OCI-LY7 (cell line): Measurements from ENCODE around the gene SLC39A6. TPM values are rescaled to one million over a fixed set of nuclear protein-coding genes. Genes with fewer than 3 reads are reported as not detected.

ENCODE experiments used
- BruUV-seq: library from RNA; stranded (reverse); fragments of 400-500 nt; replicated peaks from 2 replicates; lab custom pipeline; 2021; lab: Mats Ljungman, UMichigan
- CTCF ChIA-PET: fragments of 300-600 bp; sonication (Branson Sonifier 250); formaldehyde crosslinking; loops from one replicate; lab custom pipeline; 2022; ENCODE audit warnings: antibody characterized with exemption; ENCODE audit not compliant: unreplicated experiment; lab: Charles Lee
- POLR2A ChIA-PET: fragments of 300-600 bp; sonication (Branson Sonifier 250); formaldehyde crosslinking; loops from one replicate; lab custom pipeline; 2022; ENCODE audit warnings: antibody characterized with exemption; lab: Charles Lee
- DNase-seq: peaks from one replicate; pipeline ENCODE4 v3.0.0-alpha.2; 2015; ENCODE audit warnings: low spot score
- H2AFZ ChIP-seq: fragments of 200-600 bp; sonication (generic), shearing (Covaris generic); 2 replicates; pipeline ENCODE4 v1.6.1; 2014; ENCODE audit warnings: mild to moderate bottlenecking, antibody characterized with exemption, low read length, moderate library complexity
- H3K27ac ChIP-seq: fragments of 200-600 bp; sonication (generic); 2 replicates; pipeline ENCODE4 v1.5.1; 2014; ENCODE audit warnings: mixed run types, low read depth, mild to moderate bottlenecking, moderate library complexity, low read length, inconsistent platforms; ENCODE audit not compliant: poor library complexity, severe bottlenecking
- H3K36me3 ChIP-seq: fragments of 200-600 bp; sonication (generic); 2 replicates; pipeline ENCODE4 v1.6.1; 2014; ENCODE audit warnings: mild to moderate bottlenecking, antibody characterized with exemption, low read length, moderate library complexity, mixed read lengths; ENCODE audit not compliant: insufficient read depth
- H3K4me1 ChIP-seq: fragments of 200-600 bp; sonication (generic); 2 replicates; pipeline ENCODE4 v1.5.1; 2014; ENCODE audit warnings: mild to moderate bottlenecking, low read length; ENCODE audit not compliant: insufficient read depth, poor library complexity, severe bottlenecking
- H3K4me2 ChIP-seq: fragments of 200-600 bp; sonication (generic); 2 replicates; pipeline ENCODE4 v1.6.1; 2014; ENCODE audit warnings: mild to moderate bottlenecking, low read length
- H3K4me3 ChIP-seq: fragments of 200-600 bp; sonication (generic); 2 replicates; pipeline ENCODE4 v1.5.1; 2014; ENCODE audit warnings: mild to moderate bottlenecking, low read depth, low read length; ENCODE audit not compliant: poor library complexity, severe bottlenecking
- H3K79me2 ChIP-seq: fragments of 200-600 bp; sonication (generic); 2 replicates; pipeline ENCODE4 v1.6.1; 2016; ENCODE audit warnings: low read depth, mild to moderate bottlenecking, low read length, moderate library complexity, mixed read lengths; ENCODE audit not compliant: insufficient read depth
- H3K9me2 ChIP-seq: fragments of 200-600 bp; sonication (generic); 2 replicates; pipeline ENCODE4 v1.6.1; 2016; ENCODE audit warnings: mild to moderate bottlenecking, low read length, mixed read lengths; ENCODE audit not compliant: insufficient read depth
- H3K9me3 ChIP-seq: fragments of 200-600 bp; sonication (generic); 2 replicates; pipeline ENCODE4 v1.6.1; 2014; ENCODE audit warnings: mild to moderate bottlenecking, mixed run types, low read length, mixed read lengths
- H4K20me1 ChIP-seq: fragments of 200-600 bp; sonication (generic); 2 replicates; pipeline ENCODE4 v1.6.1; 2014; ENCODE audit warnings: mild to moderate bottlenecking, antibody characterized with exemption, low read length, moderate library complexity, mixed read lengths; ENCODE audit not compliant: insufficient read depth
- CTCF ChIP-seq: fragments of 200-600 bp; sonication (generic); conservative IDR thresholded peaks from 2 replicates; pipeline ENCODE4 v1.5.1; 2014; ENCODE audit warnings: mild to moderate bottlenecking, antibody characterized with exemption, low read length, moderate library complexity, mixed read lengths
- EZH2phosphoT487 ChIP-seq: fragments of 200-600 bp; sonication (generic); IDR thresholded peaks from 2 replicates; pipeline ENCODE4 v1.6.1; 2018; ENCODE audit warnings: low read depth, borderline replicate concordance, mild to moderate bottlenecking, mixed run types, antibody characterized with exemption, low read length, moderate library complexity, mixed read lengths
- intact Hi-C: fragments of 100-400 bp; cut with micrococcal nuclease; formaldehyde crosslinking; loops from one replicate; pipeline ENCODE4 v1.10.0; 2022; ENCODE audit not compliant: unreplicated experiment
- total RNA-seq, 2 experiments: library from RNA; depleted of rRNA in 1 of 2; stranded (reverse); fragments of >200 nt in 1 of 2; shearing (Covaris generic) in 1 of 2; gene quantifications; 2 replicates each; pipeline ENCODE4 v1.2.3, GENCODE V29; 2014 to 2022

Gene SLC39A6
- total RNA-seq, 2 experiments from 2014 or later, result 11.2 to 14.7 TPM

GRCh38 chr18:36162981-36163380 lies 33.8 kb upstream of the SLC39A6 start:
- no peak overlapping the region for H3K4me2 ChIP-seq
- H3K36me3 ChIP-seq, result peaks cover 89% of the 10 kb centered on the region
- CTCF ChIA-PET, result no interaction called here
- intact Hi-C loops, result no loop called here
- POLR2A ChIA-PET, result interaction anchor here (1.6 kb wide), 1 partner anchor 13 kb away, joined by 6 read pairs; no protein-coding TSS in a partner anchor
- H3K4me1 ChIP-seq, result peaks cover 6% of the 10 kb centered on the region
- TF ChIP-seq EZH2phosphoT487, result no peak
- no peak for TF ChIP-seq CTCF
- H2AFZ ChIP-seq, result no peak overlapping the region
- no peak for DNase-seq
- no peaks in the 10 kb centered on the region for H4K20me1 ChIP-seq
- no peaks in the 10 kb centered on the region for H3K9me2 ChIP-seq
- no TSS peak for BruUV-seq
- no peak overlapping the region for H3K4me3 ChIP-seq
- no peaks in the 10 kb centered on the region for H3K9me3 ChIP-seq
- no peak overlapping the region for H3K27ac ChIP-seq
- H3K79me2 ChIP-seq, result no peaks in the 10 kb centered on the region

- Histone ChIP-seq H3K4me1 (peaks cover 6% of the 10 kb centered on the region), H3K4me2 (no peak overlapping the region), H3K9me2 (no peaks in the 10 kb centered on the region), H3K9me3 (no peaks in the 10 kb centered on the region), H3K4me3 (no peak overlapping the region), H3K36me3 (peaks cover 93% of the 10 kb centered on the region), H3K79me2 (no peaks in the 10 kb centered on the region), H3K27ac (no peak overlapping the region), H4K20me1 (no peaks in the 10 kb centered on the region), H2AFZ (no peak overlapping the region)
- TF ChIP-seq CTCF (no peak), EZH2phosphoT487 (no peak)
- CTCF ChIA-PET, result no interaction called here
- intact Hi-C loops, result no loop called here
- no TSS peak for BruUV-seq
- POLR2A ChIA-PET, result interaction anchor here (0.7 to 1.3 kb wide), 2 partner anchors 11 to 32 kb away, joined by 6 read pairs; no protein-coding TSS in a partner anchor
- DNase-seq, result no peak
Measured at GRCh38 chr18:36160959-36161371, 31.8 kb upstream of the SLC39A6 start.

GRCh38 chr18:36158266-36158867 lies 29.2 kb upstream of the SLC39A6 start:
- no peak for DNase-seq
- peaks cover 83% of the 10 kb centered on the region for H3K36me3 ChIP-seq
- H3K79me2 ChIP-seq, result no peaks in the 10 kb centered on the region
- no peak overlapping the region for H3K27ac ChIP-seq
- intact Hi-C loops, result no loop called here
- ChIA-PET CTCF (no interaction called here), POLR2A (interaction anchor here (0.8 to 3.5 kb wide), 3 partner anchors 9 to 645 kb away, joined by 3 to 12 read pairs (median 7); no protein-coding TSS in a partner anchor)
- no peak overlapping the region for H3K4me3 ChIP-seq
- no peaks in the 10 kb centered on the region for H4K20me1 ChIP-seq
- peaks cover 6% of the 10 kb centered on the region for H3K4me1 ChIP-seq
- no peaks in the 10 kb centered on the region for H3K9me3 ChIP-seq
- TF ChIP-seq EZH2phosphoT487, result no peak
- TF ChIP-seq CTCF, result no peak
- BruUV-seq, result no TSS peak
- H3K4me2 ChIP-seq, result no peak overlapping the region
- no peak overlapping the region for H2AFZ ChIP-seq
- no peaks in the 10 kb centered on the region for H3K9me2 ChIP-seq
